Measurements from ENCODE around the gene TRIO. TPM values are rescaled to one million over a fixed set of nuclear protein-coding genes. Genes with fewer than 3 reads are reported as not detected.

The TRIO gene
- polyA plus RNA-seq, 4 donors = 84.9 to 106 (median 95.6) TPM

GRCh38 chr5:14218897-14219573, 75.9 kb downstream of the TRIO start:
- DNase-seq (ENCODE audit: low read depth in 4 of 4, low spot score in 3 of 4) = no peak

- no peak for DNase-seq (ENCODE audit: low read depth in 4 of 4, low spot score in 3 of 4)
These were observed 76.8 kb downstream of the TRIO start for GRCh38 chr5:14219800-14220512.

GRCh38 chr5:14220642-14221041, 77.5 kb downstream of the TRIO start:
- DNase-seq (ENCODE audit: low read depth in 4 of 4, low spot score in 3 of 4) = no peak

- DNase-seq (ENCODE audit: low read depth in 4 of 4, low spot score in 3 of 4) = no peak
These were observed 78.6 kb downstream of the TRIO start for GRCh38 chr5:14221732-14222131.

GRCh38 chr5:14222206-14222605, 79.1 kb downstream of the TRIO start:
- no peak for DNase-seq (ENCODE audit: low read depth in 4 of 4, low spot score in 3 of 4)

GRCh38 chr5:14223372-14223771, 80.2 kb downstream of the TRIO start:
- DNase-seq (ENCODE audit: low read depth in 4 of 4, low spot score in 3 of 4) = no peak

- DNase-seq (ENCODE audit: low read depth in 4 of 4, low spot score in 3 of 4) = no peak
These were observed 82.2 kb downstream of the TRIO start for GRCh38 chr5:14225173-14225834.

GRCh38 chr5:14226149-14226548, 83.0 kb downstream of the TRIO start:
- no peak for DNase-seq (ENCODE audit: low read depth in 4 of 4, low spot score in 3 of 4)

- no peak for DNase-seq (ENCODE audit: low read depth in 4 of 4, low spot score in 3 of 4)
These were observed 83.4 kb downstream of the TRIO start for GRCh38 chr5:14226554-14226953.

- no peak for DNase-seq (ENCODE audit: low read depth in 4 of 4, low spot score in 3 of 4)
These were observed 83.8 kb downstream of the TRIO start for GRCh38 chr5:14226992-14227391.

- DNase-seq (ENCODE audit: low read depth in 4 of 4, low spot score in 3 of 4) = no peak
These were observed 84.4 kb downstream of the TRIO start for GRCh38 chr5:14227513-14227912.

- no peak for DNase-seq (ENCODE audit: low read depth in 4 of 4, low spot score in 3 of 4)
These were observed 85.1 kb downstream of the TRIO start for GRCh38 chr5:14228219-14228618.

- DNase-seq (ENCODE audit: low read depth in 4 of 4, low spot score in 3 of 4) = no peak
These were observed 86.0 kb downstream of the TRIO start for GRCh38 chr5:14229181-14229580.

GRCh38 chr5:14229734-14230133, 86.6 kb downstream of the TRIO start:
- no peak for DNase-seq (ENCODE audit: low read depth in 4 of 4, low spot score in 3 of 4)

- DNase-seq (ENCODE audit: low read depth in 4 of 4, low spot score in 3 of 4) = no peak
These were observed 88.0 kb downstream of the TRIO start for GRCh38 chr5:14231156-14231555.

- no peak for DNase-seq (ENCODE audit: low read depth in 4 of 4, low spot score in 3 of 4)
These were observed 88.7 kb downstream of the TRIO start for GRCh38 chr5:14231890-14232289.

GRCh38 chr5:14234204-14234603, 91.1 kb downstream of the TRIO start:
- no peak for DNase-seq (ENCODE audit: low read depth in 4 of 4, low spot score in 3 of 4)

- DNase-seq (ENCODE audit: low read depth in 4 of 4, low spot score in 3 of 4) = no peak
These were observed 92.7 kb downstream of the TRIO start for GRCh38 chr5:14235872-14236271.

GRCh38 chr5:14236757-14237156, 93.6 kb downstream of the TRIO start:
- no peak for DNase-seq (ENCODE audit: low read depth in 4 of 4, low spot score in 3 of 4)

GRCh38 chr5:14237317-14238086, 94.4 kb downstream of the TRIO start:
- DNase-seq (ENCODE audit: low read depth in 4 of 4, low spot score in 3 of 4) = no peak

GRCh38 chr5:14238272-14238671, 95.1 kb downstream of the TRIO start:
- DNase-seq (ENCODE audit: low read depth in 4 of 4, low spot score in 3 of 4) = no peak
